ENCODE results near the gene GRK2. TPM values are rescaled to one million over a fixed set of nuclear protein-coding genes. Genes with fewer than 3 reads are reported as not detected.

GRK2 gene
- total RNA-seq, 2 donors from 2014 or later, result 58.0 to 61.7 TPM

- peaks cover 21% of the 10 kb centered on the region for H3K4me1 ChIP-seq (ENCODE audit: control insufficient read depth, insufficient read depth, low read length)
- H3K27ac ChIP-seq (ENCODE audit: low read depth, low read length), result no peak overlapping the region
- H3K4me1 Mint-ChIP-seq, result peaks cover 34% of the 10 kb centered on the region
- 95% methylated on average over 1 of the region's 1 CpG; no CpG with 5 or more reads in 1 of the 2 experiments for WGBS, 2 experiments (ENCODE audit: insufficient coverage in 1 of 2, insufficient read length in 1 of 2)
- H3K27me3 Mint-ChIP-seq (ENCODE audit: insufficient read depth), result no peaks in the 10 kb centered on the region
- H3K4me3 Mint-ChIP-seq, result peak overlapping the region; percentile 99
- no peak for TF ChIP-seq CTCF (conservative IDR thresholded peaks at IDR 0.05)
- no peaks in the 10 kb centered on the region for H3K9me3 ChIP-seq (ENCODE audit: control insufficient read depth, low read length)
- peak overlapping the region; percentile 73 for H3K4me3 ChIP-seq (ENCODE audit: low read length)
- H3K27ac Mint-ChIP-seq, result peak overlapping the region; percentile 49
- H3K36me3 Mint-ChIP-seq (ENCODE audit: low read depth), result peaks cover 46% of the 10 kb centered on the region
- H3K36me3 ChIP-seq (ENCODE audit: control insufficient read depth, insufficient read depth, low read length), result peaks cover 52% of the 10 kb centered on the region
- no peaks in the 10 kb centered on the region for H3K27me3 ChIP-seq (ENCODE audit: control insufficient read depth, insufficient read depth, low read length, poor library complexity, severe bottlenecking)
- H3K9ac ChIP-seq (ENCODE audit: extremely low read depth, low read length, poor library complexity, severe bottlenecking), result no peak overlapping the region
- no peaks in the 10 kb centered on the region for H3K9me3 Mint-ChIP-seq
- no peak for DNase-seq
These were observed 23.7 kb upstream of the GRK2 start for GRCh38 chr11:67242548-67242947.

- peaks cover 51% of the 10 kb centered on the region for H3K36me3 Mint-ChIP-seq (ENCODE audit: low read depth)
- H3K9me3 Mint-ChIP-seq, result no peaks in the 10 kb centered on the region
- H3K27me3 Mint-ChIP-seq (ENCODE audit: insufficient read depth), result no peaks in the 10 kb centered on the region
- DNase-seq, result no peak
- Histone ChIP-seq H3K4me3 (ENCODE audit: low read length) (peak overlapping the region; percentile 73), H3K27ac (ENCODE audit: low read depth, low read length) (no peak overlapping the region), H3K27me3 (ENCODE audit: control insufficient read depth, insufficient read depth, low read length, poor library complexity, severe bottlenecking) (no peaks in the 10 kb centered on the region), H3K4me1 (ENCODE audit: control insufficient read depth, insufficient read depth, low read length) (peaks cover 21% of the 10 kb centered on the region), H3K36me3 (ENCODE audit: control insufficient read depth, insufficient read depth, low read length) (peaks cover 57% of the 10 kb centered on the region), H3K9ac (ENCODE audit: extremely low read depth, low read length, poor library complexity, severe bottlenecking) (no peak overlapping the region), H3K9me3 (ENCODE audit: control insufficient read depth, low read length) (no peaks in the 10 kb centered on the region)
- peak overlapping the region; percentile 49 for H3K27ac Mint-ChIP-seq
- H3K4me3 Mint-ChIP-seq, result no peak overlapping the region
- WGBS, 2 experiments (ENCODE audit: insufficient coverage in 1 of 2, insufficient read length in 1 of 2), result 97 to 100% methylated on average over 2 of the region's 2 CpGs
- peaks cover 34% of the 10 kb centered on the region for H3K4me1 Mint-ChIP-seq
- no peak for TF ChIP-seq CTCF (conservative IDR thresholded peaks at IDR 0.05)
These were observed 23.2 kb upstream of the GRK2 start for GRCh38 chr11:67243051-67243450.

- H3K4me3 ChIP-seq (ENCODE audit: low read length), result no peak overlapping the region
- H3K27me3 Mint-ChIP-seq (ENCODE audit: insufficient read depth), result no peaks in the 10 kb centered on the region
- H3K9me3 Mint-ChIP-seq, result no peaks in the 10 kb centered on the region
- peaks cover 77% of the 10 kb centered on the region for H3K36me3 ChIP-seq (ENCODE audit: control insufficient read depth, insufficient read depth, low read length)
- H3K4me1 ChIP-seq (ENCODE audit: control insufficient read depth, insufficient read depth, low read length), result peaks cover 8% of the 10 kb centered on the region
- no peaks in the 10 kb centered on the region for H3K9me3 ChIP-seq (ENCODE audit: control insufficient read depth, low read length)
- WGBS, 2 experiments (ENCODE audit: insufficient coverage in 1 of 2, insufficient read length in 1 of 2), result 97 to 98% methylated on average over 8 to 11 of the region's 11 CpGs
- DNase-seq, result no peak
- peaks cover 19% of the 10 kb centered on the region for H3K4me1 Mint-ChIP-seq
- H3K27me3 ChIP-seq (ENCODE audit: control insufficient read depth, insufficient read depth, low read length, poor library complexity, severe bottlenecking), result no peaks in the 10 kb centered on the region
- TF ChIP-seq CTCF (conservative IDR thresholded peaks at IDR 0.05), result no peak
- no peak overlapping the region for H3K27ac Mint-ChIP-seq
- H3K27ac ChIP-seq (ENCODE audit: low read depth, low read length), result no peak overlapping the region
- H3K9ac ChIP-seq (ENCODE audit: extremely low read depth, low read length, poor library complexity, severe bottlenecking), result no peak overlapping the region
- no peak overlapping the region for H3K4me3 Mint-ChIP-seq
- H3K36me3 Mint-ChIP-seq (ENCODE audit: low read depth), result peaks cover 71% of the 10 kb centered on the region
These were observed 21.2 kb upstream of the GRK2 start for GRCh38 chr11:67245046-67245445.
